ENCODE measurements around the gene AZU1. TPM values are rescaled to one million over a fixed set of nuclear protein-coding genes. Genes with fewer than 3 reads are reported as not detected.

AZU1 gene
- total and polyA plus RNA-seq, 2 experiments from 2014 or later: not detected

- no peak within 1 kb of the TSS; the same call in 1 of the 2 replicates for H3K9ac ChIP-seq
- peaks cover 4% of the 10 kb centered on the region; the same call in 1 of the 2 replicates for H3K27me3 ChIP-seq (replicated peaks; ENCODE audit: insufficient read depth)
- DNase-seq: no peak
- no peak within 1 kb of the TSS for H3K27ac ChIP-seq
- H3K79me2 ChIP-seq (ENCODE audit: insufficient read depth): no peaks in the 10 kb centered on the region
- H3K36me3 ChIP-seq (ENCODE audit: low read depth): no peaks in the 10 kb centered on the region
- no peaks in the 10 kb centered on the region for H3K4me1 ChIP-seq (ENCODE audit: insufficient read depth)
- H3K9me3 ChIP-seq (ENCODE audit: low read depth): no peaks in the 10 kb centered on the region
- H3K4me3 ChIP-seq: peak within 1 kb of the TSS; percentile 64
- peak within 1 kb of the TSS; percentile 47 for H3K4me2 ChIP-seq (ENCODE audit: unreplicated experiment)
- no peaks in the 10 kb centered on the region for H4K20me1 ChIP-seq (ENCODE audit: insufficient read depth)
- peak within 1 kb of the TSS; percentile 59 for H2AFZ ChIP-seq
- no peaks in the 10 kb centered on the region for H3K9me2 ChIP-seq (ENCODE audit: insufficient read depth)
- H3F3A ChIP-seq (ENCODE audit: insufficient read depth): no peaks in the 10 kb centered on the region
- 0 to 4% methylated on average over 1 to 59 of the region's 86 CpGs for WGBS, 2 experiments (ENCODE audit: low coverage in 1 of 2, low lambda C conversion rate in 2 of 2, missing lambda C conversion rate in 2 of 2)
- in situ Hi-C loops (cut with MboI): no loop called here
- no peak for TF ChIP-seq EZH2 (IDR thresholded peaks at IDR 0.05; ENCODE audit: insufficient read depth, poor library complexity, severe bottlenecking)
- TF ChIP-seq EZH2phosphoT487 (IDR thresholded peaks at IDR 0.05; ENCODE audit: insufficient read depth, low read depth): no peak
Measured at GRCh38 chr19:821825-822503, 5.7 kb upstream of the AZU1 start, which contains the start of gene PLPPR3. Gene PLPPR3 (minus strand): TSS chr19:821955. CDS start chr19:821559, 396 bp downstream.

GRCh38 chr19:823565-824121 is 4.0 kb upstream of the AZU1 start:
- Histone ChIP-seq H3F3A (ENCODE audit: insufficient read depth) (no peaks in the 10 kb centered on the region), H3K79me2 (ENCODE audit: insufficient read depth) (no peaks in the 10 kb centered on the region), H3K27ac (no peak overlapping the region), H3K9me2 (ENCODE audit: insufficient read depth) (no peaks in the 10 kb centered on the region), H3K4me1 (ENCODE audit: insufficient read depth) (no peaks in the 10 kb centered on the region), H3K4me3 (no peak overlapping the region), H3K36me3 (ENCODE audit: low read depth) (no peaks in the 10 kb centered on the region), H2AFZ (no peak overlapping the region), H4K20me1 (ENCODE audit: insufficient read depth) (no peaks in the 10 kb centered on the region), H3K27me3 (replicated peaks; ENCODE audit: insufficient read depth) (peaks cover 4% of the 10 kb centered on the region; the same call in 1 of the 2 replicates), H3K9me3 (ENCODE audit: low read depth) (no peaks in the 10 kb centered on the region), H3K4me2 (ENCODE audit: unreplicated experiment) (no peak overlapping the region), H3K9ac (no peak overlapping the region)
- TF ChIP-seq EZH2 (IDR thresholded peaks at IDR 0.05; ENCODE audit: insufficient read depth, poor library complexity, severe bottlenecking) (no peak), EZH2phosphoT487 (IDR thresholded peaks at IDR 0.05; ENCODE audit: insufficient read depth, low read depth) (no peak)
- 71 to 74% methylated on average over 12 of the region's 12 CpGs for WGBS, 2 experiments (ENCODE audit: low coverage in 1 of 2, low lambda C conversion rate in 2 of 2, missing lambda C conversion rate in 2 of 2)
- in situ Hi-C loops (cut with MboI): no loop called here
- DNase-seq: no peak

GRCh38 chr19:824885-825284 is 2.8 kb upstream of the AZU1 start:
- no peaks in the 10 kb centered on the region for H4K20me1 ChIP-seq (ENCODE audit: insufficient read depth)
- TF ChIP-seq EZH2phosphoT487 (IDR thresholded peaks at IDR 0.05; ENCODE audit: insufficient read depth, low read depth) (no peak), EZH2 (IDR thresholded peaks at IDR 0.05; ENCODE audit: insufficient read depth, poor library complexity, severe bottlenecking) (no peak)
- no peaks in the 10 kb centered on the region for H3K9me3 ChIP-seq (ENCODE audit: low read depth)
- peaks cover 4% of the 10 kb centered on the region; the same call in 1 of the 2 replicates for H3K27me3 ChIP-seq (replicated peaks; ENCODE audit: insufficient read depth)
- H3K27ac ChIP-seq: no peak overlapping the region
- no peak overlapping the region for H2AFZ ChIP-seq
- in situ Hi-C loops (cut with MboI): no loop called here
- H3K36me3 ChIP-seq (ENCODE audit: low read depth): no peaks in the 10 kb centered on the region
- H3K9ac ChIP-seq: no peak overlapping the region
- no peak overlapping the region for H3K4me3 ChIP-seq
- H3K9me2 ChIP-seq (ENCODE audit: insufficient read depth): no peaks in the 10 kb centered on the region
- WGBS, 2 experiments (ENCODE audit: low coverage in 1 of 2, low lambda C conversion rate in 2 of 2, missing lambda C conversion rate in 2 of 2): 79 to 82% methylated on average over 15 of the region's 15 CpGs
- H3K4me2 ChIP-seq (ENCODE audit: unreplicated experiment): no peak overlapping the region
- no peaks in the 10 kb centered on the region for H3K79me2 ChIP-seq (ENCODE audit: insufficient read depth)
- no peak for DNase-seq
- no peaks in the 10 kb centered on the region for H3K4me1 ChIP-seq (ENCODE audit: insufficient read depth)
- no peaks in the 10 kb centered on the region for H3F3A ChIP-seq (ENCODE audit: insufficient read depth)

GRCh38 chr19:825897-826644 is 1.6 kb upstream of the AZU1 start:
- in situ Hi-C loops (cut with MboI): no loop called here
- no peak for DNase-seq
- Histone ChIP-seq H3K4me3 (no peak overlapping the region), H3K9me3 (ENCODE audit: low read depth) (no peaks in the 10 kb centered on the region), H4K20me1 (ENCODE audit: insufficient read depth) (no peaks in the 10 kb centered on the region), H3K36me3 (ENCODE audit: low read depth) (no peaks in the 10 kb centered on the region), H3K4me2 (ENCODE audit: unreplicated experiment) (no peak overlapping the region), H3K79me2 (ENCODE audit: insufficient read depth) (no peaks in the 10 kb centered on the region), H3K9me2 (ENCODE audit: insufficient read depth) (no peaks in the 10 kb centered on the region), H3F3A (ENCODE audit: insufficient read depth) (no peaks in the 10 kb centered on the region), H3K27ac (no peak overlapping the region), H2AFZ (no peak overlapping the region), H3K9ac (no peak overlapping the region), H3K27me3 (replicated peaks; ENCODE audit: insufficient read depth) (peaks cover 4% of the 10 kb centered on the region; the same call in 1 of the 2 replicates), H3K4me1 (ENCODE audit: insufficient read depth) (no peaks in the 10 kb centered on the region)
- no peak for TF ChIP-seq EZH2phosphoT487 (IDR thresholded peaks at IDR 0.05; ENCODE audit: insufficient read depth, low read depth)
- TF ChIP-seq EZH2 (IDR thresholded peaks at IDR 0.05; ENCODE audit: insufficient read depth, poor library complexity, severe bottlenecking): no peak
- WGBS, 2 experiments (ENCODE audit: low coverage in 1 of 2, low lambda C conversion rate in 2 of 2, missing lambda C conversion rate in 2 of 2): 77 to 82% methylated on average over 19 of the region's 19 CpGs
